Measurements from ENCODE around the gene DRAM1.
"Not testable (repeated sequence)": the region's sequence is repeated elsewhere in the genome, so short reads cannot be mapped to it uniquely, and the experiment has no call there.

The DRAM1 gene

DNA sequence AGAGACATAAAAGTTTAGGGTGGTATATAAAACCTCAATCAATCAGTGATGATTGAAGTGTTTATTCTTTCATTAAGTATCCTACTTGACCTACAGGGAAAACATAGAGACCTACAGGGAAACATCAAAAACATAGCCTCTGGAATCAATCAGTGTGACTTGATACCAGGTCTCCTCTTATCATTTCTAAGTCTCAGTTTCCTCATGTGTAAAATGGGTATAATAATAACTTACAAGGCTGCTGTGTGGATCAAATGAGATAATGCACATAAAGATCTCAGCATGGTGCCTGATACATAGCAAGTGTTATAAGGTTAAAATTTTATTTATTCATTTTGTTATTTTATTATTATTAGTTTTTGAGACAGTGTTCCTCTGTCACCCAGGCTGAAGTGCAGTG lies 24.4 kb upstream of the DRAM1 start:
- DNase-seq (ENCODE audit: low read depth) = no peak
- H3K4me3 ChIP-seq (ENCODE audit: low read length) = no peak overlapping the region
- TF ChIP-seq, protein P1, sequence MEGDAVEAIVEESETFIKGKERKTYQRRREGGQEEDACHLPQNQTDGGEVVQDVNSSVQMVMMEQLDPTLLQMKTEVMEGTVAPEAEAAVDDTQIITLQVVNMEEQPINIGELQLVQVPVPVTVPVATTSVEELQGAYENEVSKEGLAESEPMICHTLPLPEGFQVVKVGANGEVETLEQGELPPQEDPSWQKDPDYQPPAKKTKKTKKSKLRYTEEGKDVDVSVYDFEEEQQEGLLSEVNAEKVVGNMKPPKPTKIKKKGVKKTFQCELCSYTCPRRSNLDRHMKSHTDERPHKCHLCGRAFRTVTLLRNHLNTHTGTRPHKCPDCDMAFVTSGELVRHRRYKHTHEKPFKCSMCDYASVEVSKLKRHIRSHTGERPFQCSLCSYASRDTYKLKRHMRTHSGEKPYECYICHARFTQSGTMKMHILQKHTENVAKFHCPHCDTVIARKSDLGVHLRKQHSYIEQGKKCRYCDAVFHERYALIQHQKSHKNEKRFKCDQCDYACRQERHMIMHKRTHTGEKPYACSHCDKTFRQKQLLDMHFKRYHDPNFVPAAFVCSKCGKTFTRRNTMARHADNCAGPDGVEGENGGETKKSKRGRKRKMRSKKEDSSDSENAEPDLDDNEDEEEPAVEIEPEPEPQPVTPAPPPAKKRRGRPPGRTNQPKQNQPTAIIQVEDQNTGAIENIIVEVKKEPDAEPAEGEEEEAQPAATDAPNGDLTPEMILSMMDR (conservative IDR thresholded peaks at IDR 0.05; ENCODE audit: low read length) = no peak

DNA sequence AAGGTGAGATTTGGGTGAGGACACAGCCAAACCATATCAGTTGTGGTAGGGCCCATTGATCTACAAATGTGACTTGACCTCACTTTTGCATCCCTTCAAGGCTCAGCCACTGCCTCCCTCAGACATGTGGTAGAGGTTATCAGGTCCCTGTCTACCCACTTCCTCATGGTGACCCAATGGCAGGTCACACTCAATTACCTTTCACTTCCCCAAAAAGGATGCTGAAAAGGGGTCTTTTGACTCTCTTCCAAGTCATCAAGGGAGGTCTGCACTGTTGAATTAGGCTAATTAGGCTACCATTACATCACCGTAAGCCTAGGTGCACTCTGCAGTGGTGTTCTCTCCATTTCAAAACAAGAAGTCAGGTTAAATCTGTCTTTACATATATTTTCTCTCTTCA lies 22.6 kb upstream of the DRAM1 start:
- no peak overlapping the region for H3K4me3 ChIP-seq (ENCODE audit: low read length)
- no peak for DNase-seq (ENCODE audit: low read depth)
- TF ChIP-seq, protein P1 (conservative IDR thresholded peaks at IDR 0.05; ENCODE audit: low read length) = no peak

DNA sequence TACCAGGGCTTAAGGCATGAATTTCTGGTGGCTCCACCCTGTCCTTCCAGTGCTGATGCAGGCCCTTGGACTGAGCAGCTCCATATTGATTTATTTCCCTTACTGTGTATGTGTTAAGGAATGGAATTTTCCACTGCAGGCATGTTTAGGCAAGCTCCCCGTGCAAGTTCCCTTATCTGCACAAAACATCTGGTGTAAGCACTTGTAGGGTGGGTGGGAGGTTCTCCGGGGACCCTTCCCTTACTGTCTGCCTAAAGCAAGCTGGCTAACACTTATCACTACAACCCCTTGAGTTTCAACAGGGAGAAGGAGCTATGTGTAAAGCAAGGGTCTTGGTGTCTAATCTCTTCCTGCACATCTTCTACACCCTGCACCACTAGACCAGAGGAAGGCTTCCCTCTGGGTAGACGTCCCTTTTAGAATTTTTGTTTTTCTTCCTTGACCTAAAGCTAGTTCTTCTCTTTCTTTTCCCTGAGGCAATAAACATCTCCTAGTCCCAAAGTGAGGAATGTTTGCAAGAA lies 22.0 kb upstream of the DRAM1 start:
- peak; percentile 66 for DNase-seq (ENCODE audit: low read depth)
- TF ChIP-seq, protein P1 (conservative IDR thresholded peaks at IDR 0.05; ENCODE audit: low read length) = no peak
- no peak overlapping the region for H3K4me3 ChIP-seq (ENCODE audit: low read length)

DNA sequence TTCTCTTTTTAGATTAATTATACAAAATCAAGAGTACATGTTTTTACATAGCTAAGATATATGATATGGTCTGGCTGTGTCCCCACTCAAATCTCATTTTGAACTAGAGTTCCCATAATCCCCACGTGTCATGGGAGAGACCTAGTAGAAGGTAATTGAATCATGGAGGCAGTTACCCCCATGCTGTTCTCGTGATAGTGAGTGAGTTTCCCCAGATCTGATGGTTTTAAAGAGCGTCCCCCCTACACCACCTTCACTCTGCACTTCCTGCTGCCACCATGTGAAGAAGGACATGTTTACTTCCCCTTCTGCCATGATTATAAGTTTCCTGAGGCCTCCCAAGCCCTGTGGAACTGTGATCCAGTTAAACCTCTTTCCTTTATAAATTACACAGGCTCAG lies 21.4 kb upstream of the DRAM1 start:
- H3K4me3 ChIP-seq (ENCODE audit: low read length) = no peak overlapping the region
- TF ChIP-seq, protein P1 (conservative IDR thresholded peaks at IDR 0.05; ENCODE audit: low read length) = no peak

DNA sequence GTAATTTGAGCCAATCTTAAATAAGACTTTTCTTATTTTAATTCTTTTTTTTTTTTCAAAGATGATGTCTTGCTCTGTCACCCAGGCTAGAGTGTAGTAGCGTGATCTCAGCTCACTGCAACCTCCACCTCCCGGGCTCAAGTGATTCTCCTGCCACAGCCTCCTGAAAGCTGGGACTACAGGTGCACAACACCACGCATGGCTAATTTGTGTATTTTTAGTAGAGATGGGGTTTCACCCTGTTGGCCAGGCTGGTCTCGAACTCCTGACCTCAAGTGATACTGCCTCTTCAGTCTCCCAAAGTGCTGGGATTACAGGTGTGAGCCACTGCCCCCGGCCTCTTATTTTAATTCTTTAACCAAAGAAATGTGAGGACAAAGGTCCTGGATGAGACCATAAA lies 20.8 kb upstream of the DRAM1 start:
- not testable (repeated sequence) for DNase-seq (ENCODE audit: low read depth)

More for the DNA sequence above, 21.4 kb upstream of the DRAM1 start:
- DNase-seq (ENCODE audit: low read depth) = no peak

DNA sequence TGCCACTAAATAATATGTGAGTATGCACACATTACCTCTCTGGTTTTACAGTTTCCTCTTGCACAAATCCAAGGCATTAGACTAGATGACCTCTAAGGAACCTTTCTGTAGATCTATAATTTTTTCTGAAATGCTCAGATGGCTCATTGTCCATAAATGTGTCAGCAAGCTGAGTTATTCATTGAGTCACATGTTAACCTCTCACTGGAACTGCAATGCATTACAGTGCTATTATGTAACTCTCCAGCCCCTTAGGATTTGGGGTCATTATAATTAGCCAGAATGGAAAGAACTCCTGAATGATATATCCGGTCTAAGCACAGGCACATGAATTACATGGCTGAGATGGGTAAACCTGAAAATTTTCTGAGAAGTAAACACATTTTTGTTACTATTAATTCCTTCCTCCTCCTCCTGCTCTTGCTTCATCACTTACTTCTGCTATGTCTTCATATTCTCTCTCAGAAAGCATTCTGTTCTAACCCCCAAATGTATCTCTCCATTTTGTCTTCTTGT lies 20.3 kb upstream of the DRAM1 start:
- no peak overlapping the region for H3K4me3 ChIP-seq (ENCODE audit: low read length)
- TF ChIP-seq, protein P1 (conservative IDR thresholded peaks at IDR 0.05; ENCODE audit: low read length) = no peak
- DNase-seq (ENCODE audit: low read depth) = peak; percentile 96

More for the DNA sequence above, 20.8 kb upstream of the DRAM1 start:
- not testable (repeated sequence) for H3K4me3 ChIP-seq (ENCODE audit: low read length)

DNA sequence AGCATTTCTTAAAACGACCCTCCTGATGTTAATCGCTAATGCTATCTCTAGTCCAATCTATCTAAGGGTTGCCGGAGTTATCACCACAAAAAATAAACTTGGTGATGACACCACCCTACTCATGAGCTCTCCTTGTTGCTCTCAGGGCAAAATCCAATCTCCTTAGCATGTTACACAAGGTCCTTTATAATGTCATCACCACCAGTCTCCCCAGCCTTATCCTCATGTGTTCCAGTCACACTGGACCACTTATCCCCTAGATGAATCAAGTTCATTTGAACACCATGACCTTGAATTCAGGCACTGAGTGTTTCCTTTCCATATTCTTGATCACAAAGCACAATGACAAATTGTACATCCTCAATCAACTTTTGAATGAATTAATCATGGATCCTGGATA lies 19.0 kb upstream of the DRAM1 start:
- TF ChIP-seq, protein P1 (conservative IDR thresholded peaks at IDR 0.05; ENCODE audit: low read length) = no peak
- H3K4me3 ChIP-seq (ENCODE audit: low read length) = no peak overlapping the region
- peak; percentile 13 for DNase-seq (ENCODE audit: low read depth)
